DND-41 (cell line): Measurements from ENCODE around the gene ARMC10.

Experiments used
- ATAC-seq: fragments of 200-7000 bp; cut with Tn5 transposase; 3 replicates; pipeline ENCODE4 v1.9.1; 2021; ENCODE audit warnings: low read depth; ENCODE audit not compliant: insufficient read depth
- DNase-seq: peaks from one replicate; pipeline ENCODE4 v3.0.0-alpha.2; 2020
- H2AFZ ChIP-seq: 2 replicates; pipeline ENCODE4 v1.6.0; 2012; ENCODE audit warnings: low read depth, low read length
- H3K27ac ChIP-seq: 2 replicates; pipeline ENCODE4 v1.5.1; 2012; ENCODE audit warnings: low read length, inconsistent platforms
- H3K27me3 ChIP-seq: fragments of 200-600 bp; sonication (generic); 2 replicates; pipeline ENCODE4 v1.6.0; 2012; ENCODE audit warnings: low read length, mild to moderate bottlenecking, inconsistent platforms; ENCODE audit not compliant: insufficient read depth, poor library complexity
- H3K36me3 ChIP-seq: 2 replicates; pipeline ENCODE4 v1.5.1; 2012; ENCODE audit warnings: low read length, inconsistent platforms; ENCODE audit not compliant: insufficient read depth
- H3K4me1 ChIP-seq: 2 replicates; pipeline ENCODE4 v1.5.1; 2012; ENCODE audit warnings: mild to moderate bottlenecking, low read length; ENCODE audit not compliant: insufficient read depth
- H3K4me2 ChIP-seq: 2 replicates; pipeline ENCODE4 v1.6.0; 2012; ENCODE audit warnings: mild to moderate bottlenecking, moderate library complexity, low read length, inconsistent platforms; ENCODE audit not compliant: insufficient read depth
- H3K4me3 ChIP-seq, 2 experiments: fragments of 200-600 bp in 1 of 2; shearing (Covaris generic) in 1 of 2; 2 replicates each; pipeline ENCODE4 v1.5.1; 2012 to 2016; ENCODE audit warnings: inconsistent platforms in 2 of 2, low read length in 2 of 2, mild to moderate bottlenecking in 2 of 2, low read depth in 1 of 2, moderate library complexity in 1 of 2
- H3K79me2 ChIP-seq: 2 replicates; pipeline ENCODE4 v1.6.0; 2012; ENCODE audit warnings: low read length, inconsistent platforms; ENCODE audit not compliant: insufficient read depth
- H3K9ac ChIP-seq: 2 replicates; pipeline ENCODE4 v1.6.0; 2012; ENCODE audit warnings: low read depth, mild to moderate bottlenecking, inconsistent platforms, low read length, moderate library complexity
- H3K9me3 ChIP-seq: 2 replicates; pipeline ENCODE4 v1.5.1; 2012; ENCODE audit warnings: low read length, moderate library complexity, mild to moderate bottlenecking, inconsistent platforms; ENCODE audit not compliant: insufficient read depth, severe bottlenecking
- H4K20me1 ChIP-seq: 2 replicates; pipeline ENCODE4 v1.6.0; 2012; ENCODE audit warnings: low read length; ENCODE audit not compliant: insufficient read depth
- CTCF ChIP-seq: IDR thresholded peaks from 2 replicates; pipeline ENCODE4 v1.5.1; 2012; ENCODE audit warnings: borderline replicate concordance, low read length, moderate library complexity, mild to moderate bottlenecking; ENCODE audit not compliant: poor library complexity, severe bottlenecking; ENCODE audit errors: extremely low read depth
- EZH2 ChIP-seq: IDR thresholded peaks from 3 replicates; pipeline ENCODE4 v1.6.1; 2012; ENCODE audit warnings: borderline replicate concordance, low read depth, mild to moderate bottlenecking, moderate library complexity, low read length, inconsistent platforms; ENCODE audit not compliant: severe bottlenecking

The ARMC10 gene

DNA sequence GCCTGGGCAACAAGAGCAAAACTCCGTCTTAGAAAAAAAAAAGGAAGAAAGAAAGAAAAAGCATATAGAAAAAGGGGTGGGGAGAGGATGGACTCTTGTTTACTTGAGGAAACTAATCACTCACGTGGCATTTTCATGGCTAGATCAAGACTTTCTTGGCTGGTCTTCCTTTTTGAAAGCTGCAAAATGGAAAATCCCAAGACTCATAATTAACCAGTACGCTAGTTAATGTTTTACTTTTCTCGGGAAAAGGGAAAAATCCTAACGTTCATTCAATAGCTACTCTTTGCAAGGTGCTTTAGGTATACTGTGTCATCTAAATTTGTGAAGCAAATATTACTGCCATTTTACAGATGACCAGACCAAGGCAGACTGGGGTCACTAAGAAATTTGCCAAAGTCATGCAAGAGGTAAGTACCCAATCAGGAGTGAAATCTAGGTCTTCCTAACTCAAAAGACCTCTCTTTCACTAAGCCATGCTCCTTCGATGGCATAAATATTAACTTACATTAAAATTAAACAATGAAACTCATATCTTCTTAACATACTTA lies 49.6 kb downstream of the ARMC10 start:
- Histone ChIP-seq H4K20me1 (no peaks in the 10 kb centered on the region), H3K4me3 (no peak overlapping the region), H2AFZ (no peak overlapping the region), H3K36me3 (peaks cover 61% of the 10 kb centered on the region), H3K27me3 (no peaks in the 10 kb centered on the region), H3K9ac (no peak overlapping the region), H3K79me2 (no peaks in the 10 kb centered on the region; the same call in 1 of the 2 replicates), H3K4me1 (no peaks in the 10 kb centered on the region), H3K9me3 (no peaks in the 10 kb centered on the region), H3K4me2 (no peak overlapping the region), H3K27ac (no peak overlapping the region)
- DNase-seq (no peak), ATAC-seq (no peak)
- no peak for TF ChIP-seq EZH2
- TF ChIP-seq CTCF, result no peak

GRCh38 chr7:103127006-103127405 lies 52.1 kb downstream of the ARMC10 start:
- Histone ChIP-seq H3K27me3 (no peaks in the 10 kb centered on the region), H3K4me1 (no peaks in the 10 kb centered on the region), H3K4me2 (no peak overlapping the region), H2AFZ (no peak overlapping the region), H3K4me3 (no peak overlapping the region), H4K20me1 (no peaks in the 10 kb centered on the region), H3K9ac (no peak overlapping the region), H3K9me3 (no peaks in the 10 kb centered on the region), H3K36me3 (peaks cover 41% of the 10 kb centered on the region), H3K79me2 (no peaks in the 10 kb centered on the region; the same call in 1 of the 2 replicates), H3K27ac (no peak overlapping the region)
- DNase-seq, result no peak
- ATAC-seq, result no peak
- no peak for TF ChIP-seq CTCF
- TF ChIP-seq EZH2, result no peak

DNA sequence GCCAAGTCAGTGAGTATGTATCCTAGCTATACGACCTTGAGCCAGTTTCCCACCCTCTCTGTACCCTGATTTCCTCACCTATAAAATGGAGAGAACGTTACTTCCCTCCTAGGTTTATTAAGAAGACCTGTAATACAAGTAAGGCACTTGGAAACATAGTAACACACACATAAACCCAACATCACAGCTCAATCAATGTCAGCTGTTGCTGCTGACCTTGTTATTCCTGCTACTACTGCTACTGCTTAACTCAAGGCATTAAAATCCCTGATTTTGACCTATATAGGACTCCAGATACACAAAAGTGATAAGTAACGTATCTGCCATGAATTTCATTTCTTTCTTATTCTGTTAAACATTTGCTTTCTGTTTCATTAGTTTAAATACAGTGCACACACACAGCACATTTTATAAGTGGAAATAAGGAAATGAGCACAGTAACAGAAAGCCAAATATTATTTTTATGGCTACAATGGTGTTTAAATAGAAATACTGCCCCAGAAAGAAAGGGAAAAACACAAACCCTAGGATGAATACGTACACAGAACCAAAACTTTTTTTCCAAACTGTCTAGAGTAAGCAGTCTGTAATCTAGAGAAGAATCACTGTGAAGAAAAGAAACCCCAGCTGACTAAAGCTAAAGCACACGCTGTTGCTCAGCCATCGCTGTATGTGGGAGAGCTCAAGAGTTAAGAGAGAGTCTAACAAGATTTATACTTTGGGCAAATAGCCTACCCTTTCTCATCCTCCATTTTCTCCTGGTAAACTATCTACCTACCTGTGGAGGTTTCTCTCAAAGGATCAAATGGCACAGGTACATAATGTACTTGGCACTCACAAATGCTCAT lies 55.0 kb downstream of the ARMC10 start:
- Histone ChIP-seq H4K20me1 (no peaks in the 10 kb centered on the region), H3K4me1 (no peaks in the 10 kb centered on the region), H3K4me3 (no peak overlapping the region), H3K4me2 (no peak overlapping the region), H3K9ac (no peak overlapping the region), H3K36me3 (peaks cover 19% of the 10 kb centered on the region; the same call in 1 of the 2 replicates), H3K27me3 (no peaks in the 10 kb centered on the region), H3K79me2 (no peaks in the 10 kb centered on the region; the same call in 1 of the 2 replicates), H3K27ac (no peak overlapping the region), H2AFZ (no peak overlapping the region), H3K9me3 (no peaks in the 10 kb centered on the region)
- DNase-seq (no peak), ATAC-seq (no peak)
- no peak for TF ChIP-seq CTCF
- no peak for TF ChIP-seq EZH2
